Measurements from ENCODE around the gene ZNF33A.
"Not testable (repeated sequence)": the region's sequence is repeated elsewhere in the genome, so short reads cannot be mapped to it uniquely, and the experiment has no call there.

The ZNF33A gene

DNA sequence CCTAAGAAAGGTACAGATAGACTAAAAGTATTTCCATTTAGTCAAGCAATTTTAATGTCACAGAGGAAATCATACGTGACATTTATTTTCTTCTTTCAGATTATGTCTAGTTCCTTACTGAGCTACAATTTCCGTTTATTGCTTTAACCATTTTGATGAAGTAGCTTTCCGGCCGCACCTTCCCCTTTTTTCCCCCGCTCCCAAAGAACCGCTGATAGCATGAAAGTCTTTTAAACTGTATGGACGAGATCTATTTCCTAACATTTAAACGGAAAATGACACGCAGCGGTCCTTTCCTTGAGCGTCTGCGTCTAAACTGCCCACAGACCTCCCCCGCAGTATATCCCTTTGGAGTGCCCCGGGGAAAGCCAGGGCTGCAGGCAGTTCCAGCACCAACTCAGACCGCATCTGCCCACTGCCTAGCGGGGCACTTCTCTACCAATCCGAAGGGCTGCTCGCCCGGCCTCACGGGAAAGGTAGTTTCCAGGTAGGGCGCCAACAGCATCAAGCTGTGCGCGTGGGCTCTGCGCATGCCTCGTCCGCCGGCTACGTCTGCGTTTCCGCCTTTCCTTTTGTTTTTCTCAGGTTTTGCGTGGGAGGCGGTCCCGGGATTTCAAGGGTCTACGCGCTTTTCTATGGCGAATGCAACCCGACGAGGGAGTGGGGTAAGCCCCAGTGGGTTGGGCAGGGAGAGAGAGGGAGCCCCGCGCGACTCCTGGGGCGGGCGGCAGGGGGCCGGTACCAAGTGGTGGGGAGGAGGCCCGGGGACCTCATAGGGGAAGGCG, at the start of gene ZNF33A:
ZNF33A (plus strand) TSS at position 557 of the 785 bp plus-strand sequence. CDS start 1,667 bp downstream, outside the sequence.
- peak; percentile 96 for DNase-seq (ENCODE audit: low spot score)

DNA sequence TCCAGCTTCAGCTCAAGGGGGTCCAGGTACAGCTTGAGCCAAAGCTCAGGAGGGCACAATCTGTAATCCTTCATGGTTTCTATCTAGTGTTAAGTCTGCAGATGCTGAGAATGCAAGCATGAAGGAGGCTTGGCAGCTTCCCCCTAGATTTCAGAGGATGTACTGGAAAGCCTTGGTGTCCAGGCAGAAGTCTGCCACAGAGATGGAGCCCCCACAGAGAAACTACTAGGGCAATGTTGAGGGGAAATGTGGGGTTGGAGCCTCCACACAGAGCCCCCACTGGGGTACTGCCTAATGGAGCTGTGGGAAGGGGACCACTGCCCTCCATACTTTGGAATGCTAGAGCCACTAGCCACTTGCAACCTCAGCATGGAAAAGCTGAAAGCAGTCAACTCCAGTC, 45.5 kb upstream of the ZNF33A start:
- no peak for DNase-seq (ENCODE audit: low spot score)

DNA sequence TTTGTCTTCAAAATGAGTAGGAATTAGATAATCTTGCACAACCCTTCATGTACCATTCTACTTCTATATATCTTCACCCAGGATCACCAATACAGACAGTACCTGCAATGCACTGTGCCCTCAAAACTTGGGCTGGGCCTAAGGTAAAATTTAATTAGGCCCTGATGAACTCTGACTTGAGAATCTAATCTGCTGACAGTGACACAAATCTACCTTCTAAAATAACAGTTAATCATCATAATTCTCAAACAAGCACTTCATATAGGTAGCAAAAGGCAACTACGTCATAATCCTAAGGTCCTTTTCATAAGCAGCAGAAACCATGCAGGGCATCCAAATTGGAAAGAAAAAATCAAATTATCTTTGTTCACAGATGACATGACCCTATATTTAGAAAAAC, 38.1 kb upstream of the ZNF33A start:
- no peak for DNase-seq (ENCODE audit: low spot score)

DNA sequence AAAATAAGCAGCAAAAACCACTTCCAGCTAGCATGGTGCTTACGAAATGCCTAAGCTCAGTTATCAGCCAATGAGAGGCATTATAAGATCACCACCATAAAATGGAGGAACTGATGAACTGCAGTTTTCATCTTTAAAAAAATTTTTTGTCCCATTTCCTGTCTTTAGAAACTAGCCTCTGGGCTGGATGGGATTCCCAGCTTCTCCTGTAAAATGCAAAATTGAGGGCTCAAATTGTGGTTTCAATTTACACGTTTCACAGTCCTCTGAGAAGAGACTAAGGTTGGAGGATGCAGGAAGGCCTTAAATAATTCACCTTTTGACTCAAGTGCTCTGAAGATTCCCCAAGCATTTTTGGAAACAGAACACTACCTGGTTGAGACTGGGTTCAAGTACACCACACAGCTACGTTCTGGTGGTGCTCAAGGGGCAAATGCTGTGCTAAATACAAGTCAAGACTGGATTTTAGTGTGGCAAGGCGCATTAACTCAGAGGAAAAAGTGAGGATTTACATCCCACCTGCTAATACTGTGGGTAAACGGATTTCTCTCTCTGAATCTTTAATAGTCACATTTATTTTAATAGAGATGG, 35.0 kb upstream of the ZNF33A start:
- peak; percentile 35 for DNase-seq (ENCODE audit: low spot score)

DNA sequence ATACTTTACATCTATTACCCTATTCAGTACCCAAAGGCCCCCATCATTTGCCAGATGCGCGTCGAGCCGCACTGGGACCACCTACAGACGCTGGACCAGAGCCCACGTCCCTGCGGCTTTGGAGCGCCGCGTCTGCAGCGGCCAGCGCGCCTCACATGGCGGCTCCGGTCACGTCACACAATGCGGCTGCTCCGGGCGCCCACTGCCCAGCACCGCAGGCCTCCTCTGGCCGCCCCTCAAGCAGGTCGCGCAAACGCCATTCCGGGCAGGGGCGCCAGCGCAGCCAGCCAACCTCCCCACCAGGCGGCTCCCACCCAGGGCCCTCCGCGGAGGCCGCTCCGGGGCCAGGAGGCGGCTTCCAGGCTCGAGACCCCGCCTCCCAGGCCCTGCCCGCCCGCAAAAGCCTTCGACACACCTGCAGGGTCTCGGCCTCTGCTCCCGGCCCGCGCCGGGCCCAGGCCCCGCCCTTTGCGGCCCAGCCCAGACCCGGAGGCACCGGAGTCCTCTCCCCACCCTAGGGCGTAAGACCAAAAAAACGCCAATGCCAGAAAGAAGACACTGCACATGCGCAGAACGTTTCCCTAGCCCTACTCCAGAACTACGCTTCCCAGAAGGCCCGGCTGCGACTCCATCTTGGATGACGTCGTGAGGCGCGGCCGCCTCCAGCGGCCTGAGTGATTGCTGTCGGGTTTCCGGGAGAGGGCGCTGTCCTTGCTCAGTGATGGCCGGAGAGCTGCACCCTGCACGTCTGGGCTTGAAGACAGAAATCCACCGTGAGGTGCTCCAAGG, 34.2 kb upstream of the ZNF33A start, which contains the start of gene ZNF25:
ZNF25 (minus strand) TSS at position 557 of the 789 bp plus-strand sequence. CDS start 4,925 bp downstream, outside the sequence.
- peak; percentile 99 for DNase-seq (ENCODE audit: low spot score)

DNA sequence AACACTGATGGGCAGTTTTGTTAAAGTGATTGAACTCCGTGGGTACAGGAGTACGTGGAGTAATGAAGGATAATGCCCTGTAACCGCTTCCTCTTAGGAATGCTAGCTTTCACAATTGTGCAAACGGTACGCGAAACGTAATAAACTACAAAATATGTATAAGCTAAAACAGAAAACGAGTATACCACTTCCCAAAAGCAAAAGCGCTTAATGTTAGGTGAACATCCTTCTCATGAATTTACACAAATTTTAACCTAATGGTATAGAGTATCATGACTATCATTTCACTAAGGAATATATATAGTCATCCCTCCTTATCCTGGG, 33.6 kb upstream of the ZNF33A start:
- DNase-seq (ENCODE audit: low spot score), result no peak

DNA sequence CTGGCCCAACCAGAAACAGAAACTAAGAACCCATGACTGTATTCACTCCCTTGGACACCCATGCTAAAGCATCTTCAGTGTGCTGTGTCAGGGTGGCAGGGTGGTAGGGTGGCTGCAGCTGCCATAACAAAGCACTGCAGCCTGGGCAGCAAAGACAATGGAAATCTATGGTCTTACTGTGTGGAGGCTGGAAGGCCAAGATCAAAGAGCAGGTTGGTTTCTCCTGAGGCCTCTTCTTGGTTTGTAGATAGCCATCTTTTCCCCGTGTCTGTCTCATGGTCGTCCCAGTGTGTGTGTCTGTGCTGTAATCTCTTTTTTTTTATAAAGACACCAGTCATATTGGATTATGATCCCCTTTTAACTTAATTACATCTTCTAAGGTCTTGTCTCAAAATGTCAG, 18.8 kb upstream of the ZNF33A start:
- no peak for DNase-seq (ENCODE audit: low spot score)

DNA sequence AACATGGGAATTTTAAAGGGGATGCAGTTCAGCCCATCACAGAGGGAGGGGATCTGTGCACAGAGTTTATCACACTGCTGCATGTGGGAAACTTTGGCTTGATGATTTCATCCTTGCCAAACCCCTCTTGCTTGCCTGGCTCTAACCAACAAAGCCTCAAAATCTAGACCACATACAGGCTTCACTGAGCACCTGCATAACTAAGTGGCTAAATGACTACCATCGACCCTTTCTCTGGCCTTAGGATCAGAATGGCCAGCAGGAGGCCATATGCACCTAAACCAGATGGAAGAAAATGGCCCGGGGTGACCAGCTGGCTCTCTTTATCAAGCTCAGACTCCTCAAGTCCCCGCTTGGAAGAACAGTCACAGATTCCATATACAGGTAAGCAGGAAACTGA, 18.4 kb upstream of the ZNF33A start:
- DNase-seq (ENCODE audit: low spot score), result no peak

DNA sequence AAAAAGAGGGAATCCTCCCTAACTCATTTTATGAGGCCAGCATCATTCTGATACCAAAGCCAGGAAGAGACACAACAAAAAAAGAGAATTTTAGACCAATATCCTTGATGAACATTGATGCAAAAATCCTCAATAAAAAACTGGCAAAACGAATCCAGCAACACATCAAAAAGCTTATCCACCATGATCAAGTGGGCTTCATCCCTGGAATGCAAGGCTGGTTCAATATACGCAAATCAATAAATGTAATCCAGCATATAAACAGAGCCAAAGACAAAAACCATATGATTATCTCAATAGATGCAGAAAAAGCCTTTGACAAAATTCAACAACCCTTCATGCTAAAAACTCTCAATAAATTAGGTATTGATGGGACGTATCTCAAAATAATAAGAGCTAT, 11.6 kb upstream of the ZNF33A start:
- DNase-seq (ENCODE audit: low spot score), result not testable (repeated sequence)

DNA sequence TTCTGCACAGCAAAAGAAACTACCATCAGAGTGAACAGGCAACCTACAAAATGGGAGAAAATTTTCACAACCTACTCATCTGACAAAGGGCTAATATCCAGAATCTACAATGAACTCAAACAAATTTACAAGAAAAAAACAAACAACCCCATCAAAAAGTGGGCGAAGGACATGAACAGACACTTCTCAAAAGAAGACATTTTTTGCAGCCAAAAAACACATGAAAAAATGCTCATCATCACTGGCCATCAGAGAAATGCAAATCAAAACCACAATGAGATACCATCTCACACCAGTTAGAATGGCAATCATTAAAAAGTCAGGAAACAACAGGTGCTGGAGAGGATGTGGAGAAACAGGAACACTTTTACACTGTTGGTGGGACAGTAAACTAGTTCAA, 10.0 kb upstream of the ZNF33A start:
- not testable (repeated sequence) for DNase-seq (ENCODE audit: low spot score)

DNA sequence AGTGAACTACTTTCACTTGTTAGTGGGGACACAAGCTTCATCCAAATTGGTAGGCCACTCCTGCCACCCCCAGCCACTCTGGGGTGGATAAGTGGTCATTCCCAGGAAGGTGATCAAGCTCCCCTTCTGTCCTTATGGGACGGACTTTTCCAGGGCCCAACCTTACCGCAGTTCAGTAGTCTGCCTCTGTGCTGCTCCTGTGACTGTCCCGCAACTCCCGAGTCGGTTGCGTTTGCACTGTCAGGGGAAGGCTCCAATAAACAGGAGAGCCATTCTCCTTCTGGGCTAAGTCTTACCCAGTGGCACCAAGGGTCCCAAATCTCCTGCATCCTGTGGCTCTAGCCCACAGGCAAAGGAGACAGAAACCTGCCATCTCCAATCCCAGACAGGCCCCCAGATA, 7.4 kb upstream of the ZNF33A start:
- DNase-seq (ENCODE audit: low spot score), result no peak

DNA sequence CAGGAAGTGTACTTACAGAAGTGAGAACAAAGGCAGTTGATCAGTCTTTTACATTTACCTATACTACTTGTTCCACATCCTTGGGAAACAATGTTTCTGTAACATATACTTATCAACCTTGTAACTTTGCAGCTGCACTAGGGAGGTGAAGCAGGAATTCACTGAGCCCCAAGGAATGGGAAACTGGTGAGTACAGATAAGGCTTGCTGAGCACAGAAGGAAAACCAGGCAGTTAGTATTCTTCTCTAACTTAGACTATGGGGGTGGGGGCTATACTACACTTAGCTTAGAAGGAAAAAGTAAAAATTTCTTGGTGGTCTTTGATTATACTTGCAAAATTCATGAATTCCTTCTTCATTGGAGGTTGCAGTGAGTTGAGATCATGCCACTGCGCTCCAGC, 6.9 kb upstream of the ZNF33A start:
- no peak for DNase-seq (ENCODE audit: low spot score)

DNA sequence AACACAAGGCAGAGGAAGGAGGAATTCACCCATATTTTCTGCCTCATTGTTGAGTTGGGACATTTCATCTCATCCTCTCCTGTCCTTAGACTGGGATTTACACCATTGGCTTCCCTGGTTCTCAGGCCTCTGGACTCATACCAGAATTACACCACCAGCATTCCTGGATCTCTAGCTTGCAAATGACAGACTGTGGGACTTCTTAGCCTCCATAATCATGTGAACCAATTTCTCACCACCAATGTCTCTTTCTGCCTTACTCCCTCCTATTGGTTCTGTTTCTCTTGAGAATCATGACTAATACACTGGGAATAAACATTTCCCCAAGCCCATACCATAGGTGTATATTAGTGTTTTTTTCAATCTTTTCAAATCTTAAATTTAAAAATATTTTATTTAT, 2.9 kb upstream of the ZNF33A start:
- no peak for DNase-seq (ENCODE audit: low spot score)

DNA sequence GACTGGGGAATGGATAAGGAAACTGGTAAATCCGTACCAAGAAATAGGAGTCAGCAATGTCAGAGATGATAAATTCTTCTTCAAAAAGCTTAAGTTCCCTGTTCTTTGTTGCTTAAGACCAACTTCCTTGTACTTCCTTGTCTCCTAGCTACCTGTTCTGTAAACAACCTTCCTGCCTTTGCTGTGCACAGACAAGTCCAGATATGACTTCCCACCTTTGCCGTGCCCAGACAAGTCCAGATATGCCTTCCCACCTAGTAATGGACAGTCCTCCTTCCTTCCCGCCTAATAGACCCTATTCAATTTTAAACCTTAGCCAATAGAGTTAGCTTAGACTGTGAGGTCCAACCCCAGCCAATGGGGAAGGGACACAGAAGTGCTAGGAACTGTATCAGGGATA, 2.5 kb upstream of the ZNF33A start:
- no peak for DNase-seq (ENCODE audit: low spot score)

DNA sequence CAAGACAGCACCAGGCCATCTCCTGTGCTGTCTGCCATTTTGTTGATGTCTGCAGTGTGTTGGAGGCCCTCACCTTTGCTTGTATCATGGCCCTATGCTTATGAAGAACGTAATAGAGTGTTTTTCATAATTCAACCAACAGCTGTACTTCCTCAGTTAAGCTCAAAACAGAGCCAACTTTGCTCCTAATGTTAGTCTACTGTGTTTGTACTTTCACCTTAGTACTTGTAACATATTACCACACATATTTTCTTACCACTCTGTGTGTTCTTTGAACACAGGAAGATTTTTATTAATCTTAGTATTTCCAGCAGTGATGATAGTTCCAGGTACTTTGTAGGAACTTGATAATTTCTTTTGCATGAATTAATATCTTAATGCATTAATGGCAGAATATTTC, 5.9 kb downstream of the ZNF33A start:
- DNase-seq (ENCODE audit: low spot score), result no peak

DNA sequence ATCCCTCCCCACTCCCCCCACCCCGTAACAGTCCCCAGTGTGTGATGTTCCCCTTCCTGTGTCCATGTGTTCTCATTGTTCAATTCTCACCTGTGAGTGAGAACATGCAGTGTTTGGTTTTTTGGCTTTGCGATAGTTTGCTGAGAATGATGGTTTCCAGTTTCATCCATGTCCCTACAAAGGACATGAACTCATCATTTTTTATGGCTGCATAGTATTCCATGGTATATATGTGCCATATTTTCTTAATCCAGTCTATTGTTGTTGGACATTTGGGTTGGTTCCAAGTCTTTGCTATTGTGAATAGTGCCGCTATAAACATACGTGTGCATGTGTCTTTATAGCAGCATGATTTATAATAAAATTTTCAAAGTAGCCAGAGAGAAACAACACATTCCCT, 8.6 kb downstream of the ZNF33A start:
- DNase-seq (ENCODE audit: low spot score), result not testable (repeated sequence)

DNA sequence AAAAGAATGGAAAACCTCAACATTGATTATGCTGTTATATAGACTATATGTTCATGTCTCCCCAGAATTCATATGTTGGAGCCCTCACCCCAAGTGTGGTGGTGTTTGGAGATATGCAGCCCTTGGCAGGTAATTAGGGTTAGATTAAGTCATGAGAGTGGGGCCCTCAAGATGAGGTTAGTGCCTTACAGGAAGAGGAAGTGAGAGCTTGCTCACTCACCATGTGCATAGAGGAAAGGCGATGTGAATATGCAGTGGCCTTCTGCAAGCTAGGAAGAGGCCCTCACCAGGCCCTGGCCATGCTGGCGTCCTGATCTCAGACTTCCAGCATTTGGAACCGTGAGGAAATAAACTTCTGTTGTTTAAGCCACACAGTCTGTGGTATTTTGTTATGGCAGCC, 14.8 kb downstream of the ZNF33A start:
- no peak for DNase-seq (ENCODE audit: low spot score)

DNA sequence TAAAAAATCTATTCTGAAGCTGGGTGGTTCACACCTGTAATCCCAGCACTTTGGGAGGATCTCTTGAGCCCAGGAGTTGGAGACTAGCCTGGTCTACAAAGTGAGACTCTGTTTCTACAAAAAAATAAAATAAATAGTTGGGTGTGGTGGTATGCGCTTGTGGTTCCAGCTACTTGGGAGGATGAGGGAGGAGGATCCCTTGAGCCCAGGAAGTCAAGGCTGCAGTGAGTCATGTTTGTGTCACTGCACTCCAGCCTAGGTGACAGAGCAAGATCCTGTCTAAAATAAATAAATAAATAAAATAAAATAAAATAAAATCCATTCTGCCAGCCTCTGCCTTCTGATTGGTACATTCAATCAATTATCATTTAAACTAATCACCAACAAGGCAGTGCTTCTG, 17.5 kb downstream of the ZNF33A start:
- DNase-seq (ENCODE audit: low spot score), result no peak

DNA sequence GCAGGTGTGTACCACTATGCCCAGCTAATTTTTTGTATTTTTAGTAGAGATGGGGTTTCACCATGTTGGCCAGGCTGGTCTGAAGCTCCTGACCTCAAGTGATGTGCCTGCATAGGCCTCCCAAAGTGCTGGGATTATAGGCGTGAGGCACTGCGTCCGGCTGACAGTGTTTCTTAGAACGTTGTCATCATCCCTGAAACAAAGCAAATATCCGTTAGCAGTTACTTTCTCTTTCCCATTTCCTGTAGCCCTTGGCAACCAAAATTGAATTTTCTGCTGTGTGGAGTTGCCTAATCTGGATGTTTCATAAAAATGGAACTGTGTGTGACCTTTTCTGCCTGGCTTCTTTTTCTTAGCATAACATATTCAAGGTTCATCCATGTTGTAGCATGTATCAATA, 22.4 kb downstream of the ZNF33A start:
- DNase-seq (ENCODE audit: low spot score), result no peak

DNA sequence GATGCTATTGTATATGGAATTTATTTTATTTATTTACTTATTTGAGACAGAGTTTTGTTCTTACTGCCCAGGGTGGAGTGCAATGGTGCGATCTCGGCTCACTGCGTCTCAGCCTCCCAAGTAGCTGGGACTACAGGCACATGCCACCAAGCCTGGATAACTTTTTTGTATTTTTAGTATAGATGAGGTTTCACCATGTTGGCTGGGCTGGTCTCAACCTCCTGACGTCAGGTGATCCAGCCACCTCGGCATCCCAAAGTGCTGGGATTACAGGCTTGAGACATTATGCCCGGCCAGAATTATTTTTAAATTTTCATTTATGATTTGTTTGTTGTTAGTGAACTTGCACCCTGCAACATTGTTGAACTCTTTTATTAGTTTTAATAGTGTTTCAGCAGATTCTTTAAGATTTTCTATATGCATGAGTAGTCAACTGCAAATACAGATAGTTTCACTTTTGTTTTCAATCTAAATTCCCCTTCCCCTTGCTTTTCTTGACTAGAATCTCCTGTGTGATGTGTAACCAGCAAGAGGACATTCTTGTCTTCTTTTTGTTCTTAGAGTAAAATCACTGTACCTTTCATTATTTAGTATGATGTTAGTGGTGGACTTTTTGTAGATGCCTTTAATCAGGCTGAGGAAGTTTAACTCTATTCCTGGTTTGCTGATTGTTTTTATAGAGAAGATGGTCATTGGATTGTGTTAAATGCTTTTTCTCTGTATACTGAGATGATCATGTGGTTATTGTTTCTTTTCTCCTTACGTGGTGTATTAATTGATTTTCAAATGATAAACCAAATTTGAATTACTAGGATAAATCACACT, 27.8 kb downstream of the ZNF33A start:
- no peak for DNase-seq (ENCODE audit: low spot score)

DNA sequence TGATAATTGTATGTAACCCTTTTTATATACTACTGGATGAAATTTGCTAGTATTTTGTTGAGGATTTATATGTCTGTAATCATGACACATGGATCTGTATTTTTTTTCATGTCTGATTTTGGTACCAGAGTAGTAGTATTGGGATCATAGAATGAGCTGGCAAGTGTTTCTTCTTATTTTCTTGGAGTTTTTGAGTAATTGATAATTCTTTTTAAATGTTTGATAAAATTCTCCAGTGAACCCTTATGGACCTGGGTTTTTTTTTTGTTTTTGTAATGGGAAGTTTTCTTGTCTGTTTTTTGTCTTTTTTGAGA, 28.4 kb downstream of the ZNF33A start:
- no peak for DNase-seq (ENCODE audit: low spot score)

DNA sequence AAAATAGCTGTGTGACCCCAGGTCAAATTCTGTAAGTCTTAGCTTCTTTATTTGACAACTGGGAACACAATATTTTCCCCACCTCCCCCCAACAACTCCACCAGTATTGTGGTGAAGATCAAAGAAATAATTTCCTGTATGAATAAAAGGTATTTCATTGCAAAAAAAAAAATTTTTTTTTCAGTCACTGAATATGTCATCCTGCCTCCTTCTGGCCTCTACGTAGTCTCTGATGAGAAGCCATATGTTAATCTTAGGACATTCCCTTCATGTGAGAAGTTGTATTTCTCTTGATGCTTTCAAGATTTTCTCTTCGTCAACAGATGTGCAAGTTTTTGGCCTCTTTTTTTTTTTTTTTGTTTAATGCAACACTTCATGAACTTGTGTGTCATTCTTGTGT, 33.0 kb downstream of the ZNF33A start:
- no peak for DNase-seq (ENCODE audit: low spot score)

All from Ammon's horn (tissue), 1 donor.